ENCODE data around the gene AKR1B1. TPM values are rescaled to one million over a fixed set of nuclear protein-coding genes. Genes with fewer than 3 reads are reported as not detected.
A peak's percentile ranks its signal among the peaks of the same experiment; 100 is the strongest.

The AKR1B1 gene
- total and polyA plus RNA-seq, 2 donors (not counting 1 experiment from before 2014, with no cell fraction given) = 170 to 213 TPM

DNA sequence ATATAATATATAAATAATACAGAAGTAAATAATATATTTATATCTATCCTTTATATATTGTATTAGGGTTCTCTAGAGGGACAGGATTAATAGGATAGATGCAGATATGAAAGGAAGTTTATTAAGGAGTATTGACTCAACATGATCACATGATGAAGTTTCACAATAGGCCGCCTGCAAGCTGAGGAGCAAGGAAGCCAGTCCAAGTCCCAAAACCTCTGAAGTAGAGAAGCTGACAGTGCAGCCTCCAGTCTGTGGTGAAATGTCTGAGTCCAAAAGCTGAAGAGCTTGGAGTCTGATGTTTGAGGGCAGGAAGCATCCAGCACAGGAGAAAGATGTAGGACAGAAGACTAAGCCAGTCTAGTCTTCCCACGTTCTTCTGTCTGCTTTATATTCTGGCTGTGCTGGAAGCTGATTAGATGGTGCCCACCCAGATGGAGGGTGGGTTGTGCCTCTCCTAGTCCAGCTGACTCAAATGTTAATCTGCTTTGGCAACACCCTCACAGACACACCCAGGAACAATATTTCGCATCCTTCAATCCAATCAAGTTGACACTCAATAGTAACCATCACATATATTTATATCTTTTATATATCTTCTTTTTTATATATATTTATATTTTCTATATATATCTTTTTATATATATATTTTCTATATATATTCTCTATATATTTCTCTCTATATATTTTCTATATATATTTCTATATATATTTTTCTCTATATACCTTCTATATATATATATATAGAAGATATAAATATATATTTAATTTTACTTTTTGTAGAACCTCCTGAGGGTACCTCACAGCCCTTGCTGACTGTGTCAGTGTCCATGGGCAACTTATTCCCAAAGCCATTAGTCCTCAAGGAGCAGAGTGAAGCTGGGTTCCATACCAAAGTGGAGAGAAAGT is 43.8 kb upstream of the AKR1B1 start:
- H3K4me2 ChIP-seq (ENCODE audit: extremely low read depth, insufficient read depth, low read length) = peak overlapping the region; percentile 15
- no peak overlapping the region for H3K27ac ChIP-seq (ENCODE audit: insufficient read depth, low read length)
- H3K79me2 ChIP-seq (ENCODE audit: control insufficient read depth, insufficient read depth, low read length) = no peaks in the 10 kb centered on the region
- H3K4me1 ChIP-seq (ENCODE audit: control insufficient read depth, extremely low read depth, insufficient read depth, low read length) = peaks cover 2% of the 10 kb centered on the region
- no peaks in the 10 kb centered on the region for H4K20me1 ChIP-seq (ENCODE audit: control insufficient read depth, extremely low read depth, insufficient read depth, low read length)
- no peak overlapping the region for H3K9ac ChIP-seq (ENCODE audit: insufficient read depth, low read length)
- no peaks in the 10 kb centered on the region for H3K36me3 ChIP-seq (ENCODE audit: control insufficient read depth, insufficient read depth, low read length)
- DNase-seq (ENCODE audit: low read depth in 2 of 2) = peak; percentile 20 to 84
- no peaks in the 10 kb centered on the region for H3K27me3 ChIP-seq (ENCODE audit: control insufficient read depth, insufficient read depth, low read length)
- H2AFZ ChIP-seq (ENCODE audit: low read length) = peak overlapping the region; percentile 73
- no peak overlapping the region for H3K4me3 ChIP-seq (replicated peaks in 1 of 4; ENCODE audit: control extremely low read depth in 1 of 4, insufficient read depth in 1 of 4, low read depth in 3 of 4, low read length in 4 of 4)
- H3K9me3 ChIP-seq (ENCODE audit: control insufficient read depth, insufficient read depth, low read depth, low read length) = no peaks in the 10 kb centered on the region
- TF ChIP-seq EZH2 (IDR thresholded peaks at IDR 0.05; ENCODE audit: low read length, missing control alignments) = no peak
- TF ChIP-seq, protein P1, sequence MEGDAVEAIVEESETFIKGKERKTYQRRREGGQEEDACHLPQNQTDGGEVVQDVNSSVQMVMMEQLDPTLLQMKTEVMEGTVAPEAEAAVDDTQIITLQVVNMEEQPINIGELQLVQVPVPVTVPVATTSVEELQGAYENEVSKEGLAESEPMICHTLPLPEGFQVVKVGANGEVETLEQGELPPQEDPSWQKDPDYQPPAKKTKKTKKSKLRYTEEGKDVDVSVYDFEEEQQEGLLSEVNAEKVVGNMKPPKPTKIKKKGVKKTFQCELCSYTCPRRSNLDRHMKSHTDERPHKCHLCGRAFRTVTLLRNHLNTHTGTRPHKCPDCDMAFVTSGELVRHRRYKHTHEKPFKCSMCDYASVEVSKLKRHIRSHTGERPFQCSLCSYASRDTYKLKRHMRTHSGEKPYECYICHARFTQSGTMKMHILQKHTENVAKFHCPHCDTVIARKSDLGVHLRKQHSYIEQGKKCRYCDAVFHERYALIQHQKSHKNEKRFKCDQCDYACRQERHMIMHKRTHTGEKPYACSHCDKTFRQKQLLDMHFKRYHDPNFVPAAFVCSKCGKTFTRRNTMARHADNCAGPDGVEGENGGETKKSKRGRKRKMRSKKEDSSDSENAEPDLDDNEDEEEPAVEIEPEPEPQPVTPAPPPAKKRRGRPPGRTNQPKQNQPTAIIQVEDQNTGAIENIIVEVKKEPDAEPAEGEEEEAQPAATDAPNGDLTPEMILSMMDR (conservative IDR thresholded peaks at IDR 0.05 in 1 of 2, IDR thresholded peaks at IDR 0.05 in 1 of 2; ENCODE audit: low read depth in 1 of 2, low read length in 2 of 2) = no peak

DNA sequence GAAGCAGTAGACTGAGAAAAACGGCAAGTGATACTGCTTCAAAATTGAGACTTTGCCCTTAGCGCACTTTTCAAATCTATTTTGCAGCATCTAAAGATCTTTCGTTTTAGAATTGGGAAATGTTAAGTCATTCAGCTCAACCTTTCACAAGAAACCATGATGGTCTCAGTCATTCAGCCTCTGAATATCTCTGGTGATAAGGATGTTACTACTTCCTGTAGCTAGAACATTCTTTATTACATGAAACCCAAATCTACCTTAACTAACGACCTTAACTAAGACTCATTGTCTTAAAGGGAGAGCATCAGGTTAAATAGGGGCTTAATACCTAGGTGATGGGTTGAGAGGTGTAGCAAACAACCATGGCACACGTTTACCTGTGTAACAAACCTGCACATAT is 42.1 kb upstream of the AKR1B1 start:
- no peak for DNase-seq (ENCODE audit: low read depth in 2 of 2)
- H3K79me2 ChIP-seq (ENCODE audit: control insufficient read depth, insufficient read depth, low read length) = no peaks in the 10 kb centered on the region
- TF ChIP-seq, protein P1 (conservative IDR thresholded peaks at IDR 0.05 in 1 of 2, IDR thresholded peaks at IDR 0.05 in 1 of 2; ENCODE audit: low read depth in 1 of 2, low read length in 2 of 2) = no peak
- TF ChIP-seq EZH2 (IDR thresholded peaks at IDR 0.05; ENCODE audit: low read length, missing control alignments) = no peak
- H3K9me3 ChIP-seq (ENCODE audit: control insufficient read depth, insufficient read depth, low read depth, low read length) = no peaks in the 10 kb centered on the region
- H3K4me3 ChIP-seq (replicated peaks in 1 of 4; ENCODE audit: control extremely low read depth in 1 of 4, insufficient read depth in 1 of 4, low read depth in 3 of 4, low read length in 4 of 4) = no peak overlapping the region
- no peaks in the 10 kb centered on the region for H3K27me3 ChIP-seq (ENCODE audit: control insufficient read depth, insufficient read depth, low read length)
- H2AFZ ChIP-seq (ENCODE audit: low read length) = no peak overlapping the region
- H3K9ac ChIP-seq (ENCODE audit: insufficient read depth, low read length) = no peak overlapping the region
- H3K36me3 ChIP-seq (ENCODE audit: control insufficient read depth, insufficient read depth, low read length) = no peaks in the 10 kb centered on the region
- peaks cover 2% of the 10 kb centered on the region for H3K4me1 ChIP-seq (ENCODE audit: control insufficient read depth, extremely low read depth, insufficient read depth, low read length)
- no peak overlapping the region for H3K4me2 ChIP-seq (ENCODE audit: extremely low read depth, insufficient read depth, low read length)
- no peak overlapping the region for H3K27ac ChIP-seq (ENCODE audit: insufficient read depth, low read length)
- H4K20me1 ChIP-seq (ENCODE audit: control insufficient read depth, extremely low read depth, insufficient read depth, low read length) = no peaks in the 10 kb centered on the region

DNA sequence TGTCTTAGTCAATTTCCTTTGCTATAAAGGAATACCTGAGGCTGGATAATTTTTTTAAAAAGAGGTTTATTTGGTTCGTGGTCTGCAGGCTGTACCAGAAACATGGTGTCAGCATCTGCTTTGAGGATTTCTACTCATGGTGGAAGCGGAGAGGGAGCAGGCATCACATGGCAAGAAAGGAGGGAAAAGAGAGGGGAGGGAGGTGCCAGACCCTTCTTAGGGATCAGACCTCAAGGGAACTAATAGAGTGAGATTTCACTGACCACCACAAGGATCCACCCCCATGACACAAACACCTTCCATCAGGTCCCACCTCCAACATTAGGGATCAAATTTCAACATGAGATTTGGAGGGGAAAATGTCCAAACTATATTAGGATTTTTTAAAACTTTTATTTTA is 41.5 kb upstream of the AKR1B1 start:
- no peak for TF ChIP-seq EZH2 (IDR thresholded peaks at IDR 0.05; ENCODE audit: low read length, missing control alignments)
- TF ChIP-seq, protein P1 (conservative IDR thresholded peaks at IDR 0.05 in 1 of 2, IDR thresholded peaks at IDR 0.05 in 1 of 2; ENCODE audit: low read depth in 1 of 2, low read length in 2 of 2) = no peak
- no peaks in the 10 kb centered on the region for H3K36me3 ChIP-seq (ENCODE audit: control insufficient read depth, insufficient read depth, low read length)
- H3K27ac ChIP-seq (ENCODE audit: insufficient read depth, low read length) = no peak overlapping the region
- peaks cover 2% of the 10 kb centered on the region for H3K4me1 ChIP-seq (ENCODE audit: control insufficient read depth, extremely low read depth, insufficient read depth, low read length)
- H2AFZ ChIP-seq (ENCODE audit: low read length) = no peak overlapping the region
- no peaks in the 10 kb centered on the region for H4K20me1 ChIP-seq (ENCODE audit: control insufficient read depth, extremely low read depth, insufficient read depth, low read length)
- H3K4me2 ChIP-seq (ENCODE audit: extremely low read depth, insufficient read depth, low read length) = no peak overlapping the region
- DNase-seq (ENCODE audit: low read depth in 2 of 2) = no peak
- no peak overlapping the region for H3K9ac ChIP-seq (ENCODE audit: insufficient read depth, low read length)
- no peaks in the 10 kb centered on the region for H3K27me3 ChIP-seq (ENCODE audit: control insufficient read depth, insufficient read depth, low read length)
- H3K4me3 ChIP-seq (replicated peaks in 1 of 4; ENCODE audit: control extremely low read depth in 1 of 4, insufficient read depth in 1 of 4, low read depth in 3 of 4, low read length in 4 of 4) = no peak overlapping the region
- H3K79me2 ChIP-seq (ENCODE audit: control insufficient read depth, insufficient read depth, low read length) = no peaks in the 10 kb centered on the region
- H3K9me3 ChIP-seq (ENCODE audit: control insufficient read depth, insufficient read depth, low read depth, low read length) = no peaks in the 10 kb centered on the region
